GM23248 (cell line): Measurements from ENCODE around the gene IFRD1. TPM values are rescaled to one million over a fixed set of nuclear protein-coding genes. Genes with fewer than 3 reads are reported as not detected.
"Not testable (repeated sequence)": the region's sequence is repeated elsewhere in the genome, so short reads cannot be mapped to it uniquely, and the experiment has no call there.

Source experiments
- DNase-seq: peaks from one replicate; pipeline ENCODE4 v3.0.0-alpha.2; 2015
- H2AFZ ChIP-seq: fragments of 200-600 bp; sonication (generic); 2 replicates; pipeline ENCODE4 v1.6.1; 2016; ENCODE audit warnings: antibody characterized with exemption
- H3F3A ChIP-seq: fragments of 200-600 bp; sonication (generic); 2 replicates; pipeline ENCODE4 v1.6.1; 2016; ENCODE audit warnings: mild to moderate bottlenecking, antibody characterized with exemption, mixed run types; ENCODE audit not compliant: insufficient read depth
- H3K27ac ChIP-seq: fragments of 200-600 bp; sonication (generic); 2 replicates; pipeline ENCODE4 v1.5.1; 2016; ENCODE audit warnings: mild to moderate bottlenecking
- H3K27me3 ChIP-seq: fragments of 200-600 bp; sonication (generic); replicated peaks from 2 replicates; pipeline ENCODE4 v1.6.1; 2016; ENCODE audit warnings: mild to moderate bottlenecking; ENCODE audit not compliant: insufficient read depth
- H3K36me3 ChIP-seq: fragments of 200-600 bp; sonication (generic); 2 replicates; pipeline ENCODE4 v1.6.1; 2016; ENCODE audit warnings: low read depth, mild to moderate bottlenecking
- H3K4me1 ChIP-seq: fragments of 200-600 bp; sonication (generic); 2 replicates; pipeline ENCODE4 v1.6.1; 2016; ENCODE audit warnings: mild to moderate bottlenecking; ENCODE audit not compliant: insufficient read depth
- H3K4me2 ChIP-seq: fragments of 200-600 bp; sonication (generic); one replicate; pipeline ENCODE4 v1.6.1; 2016; ENCODE audit warnings: mild to moderate bottlenecking; ENCODE audit not compliant: unreplicated experiment
- H3K4me3 ChIP-seq: fragments of 200-600 bp; sonication (generic); 2 replicates; pipeline ENCODE4 v1.5.1; 2016; ENCODE audit warnings: mild to moderate bottlenecking
- H3K79me2 ChIP-seq: fragments of 200-600 bp; sonication (generic); 2 replicates; pipeline ENCODE4 v1.6.1; 2016; ENCODE audit warnings: mild to moderate bottlenecking; ENCODE audit not compliant: insufficient read depth
- H3K9ac ChIP-seq: fragments of 200-600 bp; sonication (generic); 2 replicates; pipeline ENCODE4 v1.6.1; 2016; ENCODE audit warnings: mild to moderate bottlenecking
- H3K9me2 ChIP-seq: fragments of 200-600 bp; sonication (generic); 2 replicates; pipeline ENCODE4 v1.6.1; 2016; ENCODE audit warnings: mixed run types, mild to moderate bottlenecking, moderate library complexity; ENCODE audit not compliant: insufficient read depth
- H3K9me3 ChIP-seq: fragments of 200-600 bp; sonication (generic); one replicate; pipeline ENCODE4 v1.6.1; 2017; ENCODE audit warnings: low read depth
- H4K20me1 ChIP-seq: fragments of 200-600 bp; sonication (generic); 2 replicates; pipeline ENCODE4 v1.6.0; 2016; ENCODE audit not compliant: insufficient read depth
- EZH2 ChIP-seq: fragments of 200-600 bp; sonication (generic); IDR thresholded peaks from 2 replicates; pipeline ENCODE4 v1.6.1; 2018; ENCODE audit warnings: antibody characterized with exemption, mild to moderate bottlenecking; ENCODE audit not compliant: insufficient read depth, poor library complexity, severe bottlenecking
- EZH2phosphoT487 ChIP-seq: fragments of 200-600 bp; sonication (generic); IDR thresholded peaks from 2 replicates; pipeline ENCODE4 v1.6.1; 2018; ENCODE audit warnings: antibody characterized with exemption, moderate library complexity, mild to moderate bottlenecking, low read depth; ENCODE audit not compliant: insufficient read depth
- WGBS, 2 experiments: methylation state at CpG; one replicate each; pipeline ENCODE4 v1.1.6; 2015 to 2017; ENCODE audit warnings: low lambda C conversion rate in 2 of 2, low coverage in 1 of 2; ENCODE audit errors: missing lambda C conversion rate in 2 of 2; 5-methylcytosine and 5-hydroxymethylcytosine counted together
- in situ Hi-C: fragments of 300-500 bp; cut with MboI; formaldehyde crosslinking; loops from 2 replicates; pipeline ENCODE4 v1.15.0; 2020
- polyA plus RNA-seq: library from polyadenylated mRNA; unstranded; fragments of >200 nt; fragmentation: Nextera tagmentation; extraction: Ambion mirVana; gene quantifications from 2 replicates; pipeline ENCODE4 v1.2.1, GENCODE V29; 2016
- total RNA-seq: library from RNA; depleted of rRNA; stranded (reverse); fragments of >200 nt; shearing (Covaris generic); gene quantifications from 2 replicates; pipeline ENCODE4 v1.2.3, GENCODE V29; 2014

IFRD1 gene
- total and polyA plus RNA-seq, 2 experiments from 2014 or later, result 61.4 to 71.9 TPM

- no peak overlapping the region for H3K9ac ChIP-seq
- H3K36me3 ChIP-seq, result no peaks in the 10 kb centered on the region
- H3F3A ChIP-seq, result peaks cover 6% of the 10 kb centered on the region
- no peak for TF ChIP-seq EZH2phosphoT487
- TF ChIP-seq EZH2, result no peak
- no peak overlapping the region for H2AFZ ChIP-seq
- peaks cover 2% of the 10 kb centered on the region; the same call in 1 of the 2 replicates for H3K4me1 ChIP-seq
- H3K27me3 ChIP-seq, result peaks cover 23% of the 10 kb centered on the region; the same call in 1 of the 2 replicates
- no peaks in the 10 kb centered on the region for H4K20me1 ChIP-seq
- H3K4me2 ChIP-seq, result no peak overlapping the region
- no peak for DNase-seq
- in situ Hi-C loops, result no loop called here
- H3K79me2 ChIP-seq, result no peaks in the 10 kb centered on the region
- H3K4me3 ChIP-seq, result no peak overlapping the region
- 69 to 82% methylated on average over 4 to 5 of the region's 5 CpGs for WGBS, 2 experiments
- H3K27ac ChIP-seq, result no peak overlapping the region
- H3K9me2 ChIP-seq, result no peaks in the 10 kb centered on the region
- H3K9me3 ChIP-seq, result no peaks in the 10 kb centered on the region
Observed at GRCh38 chr7:112515989-112516388, 65.7 kb downstream of the IFRD1 start.

DNA sequence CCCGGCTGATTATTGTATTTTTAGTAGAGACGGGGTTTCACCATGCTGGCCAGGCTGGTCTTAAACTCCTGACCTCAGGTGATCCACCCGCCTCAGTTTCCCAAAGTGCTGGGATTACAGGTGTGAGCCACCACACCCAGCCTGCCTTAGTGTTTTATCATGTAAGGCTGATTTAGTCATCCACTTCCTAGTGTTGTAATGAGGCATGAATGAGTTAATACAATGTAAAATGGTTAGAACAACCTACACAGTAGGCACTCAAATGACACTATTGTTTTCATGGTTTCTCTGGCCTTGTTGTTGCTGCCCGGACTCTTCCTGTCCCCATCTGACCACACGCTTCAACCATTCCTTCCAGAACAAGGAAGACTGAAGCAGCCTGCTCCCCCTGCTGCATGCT is 66.2 kb downstream of the IFRD1 start:
- H3F3A ChIP-seq, H2AFZ ChIP-seq, H3K9ac ChIP-seq, H3K79me2 ChIP-seq, H3K4me3 ChIP-seq, H3K27ac ChIP-seq, H3K9me2 ChIP-seq, H3K4me2 ChIP-seq, in situ Hi-C loops, H3K4me1 ChIP-seq, H4K20me1 ChIP-seq, H3K36me3 ChIP-seq, DNase-seq, H3K9me3 ChIP-seq: not testable (repeated sequence)
- 78 to 84% methylated on average over 3 to 5 of the region's 5 CpGs for WGBS, 2 experiments
- peaks cover 23% of the 10 kb centered on the region; the same call in 1 of the 2 replicates for H3K27me3 ChIP-seq

DNA sequence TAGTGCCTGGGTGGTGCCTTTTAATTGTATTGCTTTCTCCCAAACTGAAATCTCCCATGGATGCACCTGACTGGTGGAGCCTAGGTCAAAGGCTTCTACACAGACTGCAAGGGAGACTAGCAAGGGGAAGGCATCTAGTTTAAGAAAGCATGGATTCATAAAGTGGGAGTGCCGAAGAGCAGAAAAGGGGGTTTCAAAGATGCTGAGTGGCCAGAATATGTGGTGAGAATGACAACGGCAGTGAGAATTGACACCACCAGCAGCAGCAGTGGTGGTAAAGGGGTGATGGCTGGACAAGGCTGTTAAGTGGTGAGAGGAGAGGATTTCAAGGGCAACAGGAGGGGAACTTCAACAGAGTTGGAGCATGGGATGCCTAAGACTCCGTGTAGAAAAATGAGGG is 67.2 kb downstream of the IFRD1 start:
- Histone ChIP-seq H2AFZ (no peak overlapping the region), H3K36me3 (no peaks in the 10 kb centered on the region), H3K79me2 (no peaks in the 10 kb centered on the region), H3K9ac (no peak overlapping the region), H3K4me3 (no peak overlapping the region), H3K4me1 (no peaks in the 10 kb centered on the region), H3F3A (no peaks in the 10 kb centered on the region), H3K9me3 (no peaks in the 10 kb centered on the region), H3K27me3 (peaks cover 23% of the 10 kb centered on the region; the same call in 1 of the 2 replicates), H4K20me1 (no peaks in the 10 kb centered on the region), H3K27ac (no peak overlapping the region), H3K9me2 (no peaks in the 10 kb centered on the region), H3K4me2 (no peak overlapping the region)
- DNase-seq, result no peak
- in situ Hi-C loops, result no loop called here
- TF ChIP-seq EZH2phosphoT487 (no peak), EZH2 (no peak)
- 59 to 71% methylated on average over 3 of the region's 3 CpGs for WGBS, 2 experiments

DNA sequence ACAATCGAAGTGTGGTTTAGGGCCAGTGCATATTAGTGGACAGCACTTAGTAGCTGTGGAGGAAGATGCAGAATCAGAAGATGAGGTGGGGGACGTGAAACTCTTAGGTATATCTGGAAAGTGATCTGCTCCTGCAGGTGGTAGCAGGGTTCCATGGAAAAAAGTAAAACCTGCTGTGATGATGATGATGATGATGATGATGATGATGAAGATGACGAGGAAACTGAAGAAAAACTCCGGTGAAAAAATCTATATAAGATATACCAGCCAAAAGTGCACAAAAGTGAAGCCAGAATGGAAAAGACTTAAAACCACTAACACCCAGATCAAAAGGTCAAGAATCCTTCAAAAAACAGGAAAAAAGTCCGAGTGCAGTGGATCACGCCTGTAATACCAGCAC is 70.5 kb downstream of the IFRD1 start:
- H3K27me3 ChIP-seq, result peaks cover 33% of the 10 kb centered on the region; the same call in 1 of the 2 replicates
- no peaks in the 10 kb centered on the region for H3K36me3 ChIP-seq
- H3K4me1 ChIP-seq, result no peaks in the 10 kb centered on the region
- H3K4me2 ChIP-seq, result no peak overlapping the region
- H3K9me2 ChIP-seq, result no peaks in the 10 kb centered on the region
- no peak overlapping the region for H3K4me3 ChIP-seq
- no peak overlapping the region for H3K27ac ChIP-seq
- no peak for TF ChIP-seq EZH2
- TF ChIP-seq EZH2phosphoT487, result no peak
- WGBS, 2 experiments, result 70 to 72% methylated on average over 6 of the region's 6 CpGs
- DNase-seq, result no peak
- H2AFZ ChIP-seq, result no peak overlapping the region
- H3K79me2 ChIP-seq, result no peaks in the 10 kb centered on the region
- in situ Hi-C loops, result no loop called here
- H3K9me3 ChIP-seq, result no peaks in the 10 kb centered on the region
- no peak overlapping the region for H3K9ac ChIP-seq
- H3F3A ChIP-seq, result no peaks in the 10 kb centered on the region
- H4K20me1 ChIP-seq, result no peaks in the 10 kb centered on the region

GRCh38 chr7:112521942-112522341 is 71.7 kb downstream of the IFRD1 start:
- no peaks in the 10 kb centered on the region for H3K36me3 ChIP-seq
- no peak for DNase-seq
- no peaks in the 10 kb centered on the region for H4K20me1 ChIP-seq
- no peaks in the 10 kb centered on the region for H3K79me2 ChIP-seq
- TF ChIP-seq EZH2phosphoT487 (no peak), EZH2 (no peak)
- no peaks in the 10 kb centered on the region for H3K9me2 ChIP-seq
- no peak overlapping the region for H3K4me2 ChIP-seq
- H3F3A ChIP-seq, result no peaks in the 10 kb centered on the region
- no peaks in the 10 kb centered on the region for H3K4me1 ChIP-seq
- H3K9ac ChIP-seq, result no peak overlapping the region
- no peak overlapping the region for H2AFZ ChIP-seq
- in situ Hi-C loops, result no loop called here
- no peaks in the 10 kb centered on the region for H3K9me3 ChIP-seq
- WGBS, 2 experiments, result 60 to 67% methylated on average over 3 of the region's 3 CpGs
- peaks cover 31% of the 10 kb centered on the region; the same call in 1 of the 2 replicates for H3K27me3 ChIP-seq
- H3K27ac ChIP-seq, result no peak overlapping the region
- no peak overlapping the region for H3K4me3 ChIP-seq
